Smooth muscle cell of bladder (primary cell): ENCODE data around the gene KLF6. TPM values are rescaled to one million over a fixed set of nuclear protein-coding genes. Genes with fewer than 3 reads are reported as not detected.

Experiments used
- total RNA-seq: library from RNA; depleted of rRNA; stranded (reverse); fragments of >200 nt; gene quantifications from 2 replicates; pipeline ENCODE4 v1.2.3, GENCODE V29; 2014

Gene KLF6
- 18.8 and 25.1 TPM in 2 replicates for total RNA-seq

DNA sequence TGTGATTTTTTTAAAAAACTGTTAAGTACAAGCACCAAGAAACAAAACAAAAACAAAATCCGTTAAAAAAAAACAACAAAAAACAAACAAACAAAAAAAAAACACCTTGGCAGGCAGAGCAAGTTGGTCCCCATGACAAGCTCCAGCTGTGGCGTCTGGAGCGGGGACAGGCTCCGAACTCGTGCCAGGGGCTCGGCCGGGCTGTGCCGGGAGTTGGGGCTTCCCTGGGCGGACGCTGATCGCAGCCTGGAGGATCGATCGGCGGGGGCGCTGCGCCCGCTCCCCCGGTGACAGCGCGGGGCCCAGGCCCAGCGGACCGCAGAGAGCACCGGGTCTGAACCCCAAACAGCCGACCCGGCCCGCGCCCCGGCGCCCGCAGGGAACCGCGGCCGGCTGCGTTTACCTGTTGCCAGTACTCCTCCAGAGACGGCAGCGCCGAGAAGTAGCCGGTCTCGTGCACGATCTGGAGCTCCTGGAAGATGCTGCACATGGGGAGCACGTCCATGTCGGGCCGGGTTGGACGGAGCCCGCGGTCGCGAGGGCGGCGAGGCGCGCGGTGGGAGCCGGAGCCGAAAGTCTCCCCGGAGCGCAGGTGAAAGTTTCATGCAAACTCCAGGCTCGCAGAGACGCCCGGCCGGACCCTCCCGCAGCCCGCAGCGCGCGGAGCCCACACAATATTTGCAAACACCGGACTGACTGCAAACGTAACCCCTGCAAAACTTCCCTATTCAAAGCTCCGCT is at the start of gene KLF6:
Gene KLF6 (minus strand): TSS at position 700 of the 741 bp plus-strand sequence. CDS start 195 bp downstream, at position 505.

